IMR-90 (cell line): Measurements from ENCODE around the gene MYH6. TPM values are rescaled to one million over a fixed set of nuclear protein-coding genes. Genes with fewer than 3 reads are reported as not detected.

ENCODE experiments used
- ATAC-seq: fragments of 200-7000 bp; cut with Tn5 transposase; 2 replicates; pipeline ENCODE4 v1.9.1; 2020; ENCODE audit warnings: low read depth, mild to moderate bottlenecking, moderate library complexity
- BruUV-seq: library from RNA; stranded (reverse); fragments of 400-500 nt; replicated peaks from 2 replicates; lab custom pipeline; 2021; lab: Mats Ljungman, UMichigan
- CTCF ChIA-PET: fragments of 300-600 bp; formaldehyde crosslinking; extraction: SDS; loops from one replicate; lab custom pipeline; 2021; ENCODE audit warnings: antibody characterized with exemption; lab: Yijun Ruan, JAX
- POLR2A ChIA-PET: fragments of 300-600 bp; sonication (Branson Sonifier 250); formaldehyde crosslinking; loops from one replicate; lab custom pipeline; 2022; ENCODE audit warnings: antibody characterized with exemption; ENCODE audit not compliant: unreplicated experiment; lab: Charles Lee
- DNase-seq: peaks from one replicate; pipeline ENCODE4 v3.0.0; 2013
- H2AFZ ChIP-seq: replicated peaks from 2 replicates; pipeline ENCODE3; 2013; ENCODE audit warnings: low read length, mild to moderate bottlenecking; ENCODE audit not compliant: poor library complexity
- H2AK5ac ChIP-seq: 2 replicates; pipeline ENCODE4 v1.6.1; 2013; ENCODE audit warnings: low read depth, low read length, inconsistent platforms
- H2AK9ac ChIP-seq: replicated peaks from 2 replicates; pipeline ENCODE3; 2013; ENCODE audit warnings: mild to moderate bottlenecking, low read depth, low read length, moderate library complexity; ENCODE audit not compliant: poor library complexity
- H2BK120ac ChIP-seq: 2 replicates; pipeline ENCODE4 v1.6.1; 2013; ENCODE audit warnings: low read depth, low read length, inconsistent platforms
- H2BK15ac ChIP-seq: 3 replicates; pipeline ENCODE4 v1.6.1; 2013; ENCODE audit warnings: low read depth, low read length, inconsistent platforms
- H2BK20ac ChIP-seq: 2 replicates; pipeline ENCODE4 v1.6.1; 2013; ENCODE audit warnings: low read depth, mild to moderate bottlenecking, inconsistent platforms, low read length, moderate library complexity
- H2BK5ac ChIP-seq: 2 replicates; pipeline ENCODE4 v1.6.1; 2013; ENCODE audit warnings: mild to moderate bottlenecking, low read depth, low read length, inconsistent platforms; ENCODE audit not compliant: poor library complexity, severe bottlenecking
- H3K14ac ChIP-seq: replicated peaks from 2 replicates; pipeline ENCODE4 v1.6.1; 2013; ENCODE audit warnings: low read depth, low read length, inconsistent platforms
- H3K18ac ChIP-seq: 2 replicates; pipeline ENCODE4 v1.6.1; 2013; ENCODE audit warnings: low read depth, low read length, control low read depth
- H3K23ac ChIP-seq: 2 replicates; pipeline ENCODE4 v1.6.1; 2013; ENCODE audit warnings: low read depth, low read length, inconsistent platforms
- H3K27ac ChIP-seq: 2 replicates; pipeline ENCODE4 v1.5.1; 2013; ENCODE audit warnings: mild to moderate bottlenecking, control low read depth, low read length; ENCODE audit not compliant: insufficient read depth
- H3K27me3 ChIP-seq: 2 replicates; pipeline ENCODE4 v1.6.1; 2013; ENCODE audit warnings: low read length; ENCODE audit not compliant: control insufficient read depth, insufficient read depth
- H3K36me3 ChIP-seq: 2 replicates; pipeline ENCODE4 v1.6.1; 2013; ENCODE audit warnings: low read length, mixed read lengths; ENCODE audit not compliant: control insufficient read depth, insufficient read depth
- H3K4ac ChIP-seq: 2 replicates; pipeline ENCODE4 v1.6.1; 2013; ENCODE audit warnings: low read depth, low read length, inconsistent platforms
- H3K4me1 ChIP-seq: 2 replicates; pipeline ENCODE4 v1.6.1; 2013; ENCODE audit warnings: low read length, mixed read lengths; ENCODE audit not compliant: control insufficient read depth, insufficient read depth
- H3K4me2 ChIP-seq: 2 replicates; pipeline ENCODE4 v1.6.1; 2013; ENCODE audit warnings: low read depth, mild to moderate bottlenecking, control low read depth, low read length, moderate library complexity
- H3K4me3 ChIP-seq: 2 replicates; pipeline ENCODE4 v1.5.1; 2013; ENCODE audit warnings: low read depth, mild to moderate bottlenecking, control low read depth, low read length, moderate library complexity; ENCODE audit not compliant: insufficient read depth
- H3K56ac ChIP-seq: 2 replicates; pipeline ENCODE4 v1.6.1; 2013; ENCODE audit warnings: low read length, inconsistent platforms; ENCODE audit not compliant: insufficient read depth; ENCODE audit errors: extremely low read depth
- H3K79me1 ChIP-seq, 2 experiments: 2 replicates each; pipeline ENCODE4 v1.6.1; 2013; ENCODE audit warnings: low read length in 2 of 2, inconsistent platforms in 1 of 2, low read depth in 1 of 2
- H3K9ac ChIP-seq: 2 replicates; pipeline ENCODE4 v1.6.1; 2013; ENCODE audit warnings: low read depth, low read length, control low read depth
- H3K9me1 ChIP-seq: 2 replicates; pipeline ENCODE4 v1.6.1; 2013; ENCODE audit warnings: low read length, inconsistent platforms; ENCODE audit not compliant: insufficient read depth
- H3K9me3 ChIP-seq: 2 replicates; pipeline ENCODE4 v1.6.1; 2013; ENCODE audit warnings: low read length; ENCODE audit not compliant: control insufficient read depth, insufficient read depth
- H4K20me1 ChIP-seq: 2 replicates; pipeline ENCODE4 v1.6.1; 2013; ENCODE audit warnings: low read length, inconsistent platforms; ENCODE audit not compliant: insufficient read depth
- H4K5ac ChIP-seq: 2 replicates; pipeline ENCODE4 v1.6.1; 2013; ENCODE audit warnings: mild to moderate bottlenecking, low read depth, low read length, control low read depth
- H4K8ac ChIP-seq, 2 experiments: 2 replicates each; pipeline ENCODE4 v1.6.1; 2013; ENCODE audit warnings: low read depth in 2 of 2, low read length in 2 of 2, control low read depth in 1 of 2, inconsistent platforms in 1 of 2
- H4K91ac ChIP-seq: 2 replicates; pipeline ENCODE4 v1.6.1; 2013; ENCODE audit warnings: low read depth, low read length, inconsistent platforms; ENCODE audit not compliant: insufficient read depth
- BHLHE40 ChIP-seq: fragments of 150-350 bp; IDR thresholded peaks from 2 replicates; pipeline ENCODE4 v1.6.1; 2016; ENCODE audit warnings: mild to moderate bottlenecking, low read depth, low read length
- FOS ChIP-seq: fragments of 150-350 bp; IDR thresholded peaks from 2 replicates; pipeline ENCODE4 v1.6.1; 2016; ENCODE audit warnings: low read depth, low read length
- MAFK ChIP-seq: IDR thresholded peaks from 2 replicates; pipeline ENCODE4 v1.6.1; 2012; ENCODE audit warnings: low read depth, low read length, improper control_type of control experiment
- NFE2L2 ChIP-seq: fragments of 150-350 bp; IDR thresholded peaks from 2 replicates; pipeline ENCODE4 v1.6.1; 2016; ENCODE audit warnings: low read depth, mild to moderate bottlenecking, low read length
- RAD21 ChIP-seq: IDR thresholded peaks from 2 replicates; pipeline ENCODE4 v1.6.1; 2012; ENCODE audit warnings: low read length, improper control_type of control experiment
- RCOR1 ChIP-seq: IDR thresholded peaks from 2 replicates; pipeline ENCODE4 v1.6.1; 2012; ENCODE audit warnings: mild to moderate bottlenecking, low read length, improper control_type of control experiment; ENCODE audit not compliant: insufficient replicate concordance
- RFX5 ChIP-seq: IDR thresholded peaks from 2 replicates; pipeline ENCODE4 v1.8.0; 2012; ENCODE audit warnings: low read depth, mild to moderate bottlenecking, low read length, moderate library complexity
- SMC3 ChIP-seq: fragments of 150-350 bp; IDR thresholded peaks from 2 replicates; pipeline ENCODE4 v1.6.1; 2016; ENCODE audit warnings: low read depth, mild to moderate bottlenecking, antibody characterized with exemption, low read length, moderate library complexity
- WGBS, 2 experiments: methylation state at CpG; one replicate each; pipeline versions ENCODE4 v1.1.5 to v1.1.7; 2013; ENCODE audit warnings: missing lambda C conversion rate in 2 of 2; ENCODE audit not compliant: insufficient read length in 1 of 2; ENCODE audit errors: extremely low coverage in 2 of 2; 5-methylcytosine and 5-hydroxymethylcytosine counted together
- dilution Hi-C: fragments of 300-500 bp; cut with HindIII; formaldehyde crosslinking; loops from one replicate; pipeline ENCODE4 v1.14.3; 2018; ENCODE audit warnings: low sequenced_read_pairs; ENCODE audit not compliant: unreplicated experiment
- in situ Hi-C: fragments of 300-500 bp; cut with MboI; formaldehyde crosslinking; loops from 3 replicates; pipeline ENCODE4 v1.14.3; 2019; ENCODE audit warnings: low sequenced_read_pairs, inconsistent platforms, mixed read lengths
- intact Hi-C: fragments of 100-400 bp; cut with micrococcal nuclease; formaldehyde crosslinking; loops from 2 replicates; pipeline ENCODE4 v1.10.0; 2022
- polyA plus RNA-seq, 3 experiments: library from polyadenylated mRNA; depleted of rRNA; stranded (reverse); fragments of >200 nt; gene quantifications; 2 replicates each; pipeline ENCODE4 v1.2.3, GENCODE V29; 2012; ENCODE audit warnings: low replicate concordance in 1 of 3
- total RNA-seq: library from RNA; depleted of rRNA; stranded (reverse); fragments of >200 nt; gene quantifications from 2 replicates; pipeline ENCODE4 v1.2.3, GENCODE V29; 2012
- TF ChIP-seq, protein P1 (sequence below): fragments of 150-350 bp; IDR thresholded peaks from 2 replicates; pipeline ENCODE4 v1.6.1; 2017; ENCODE audit warnings: mild to moderate bottlenecking, antibody characterized with exemption, low read length, low read depth

MYH6 gene
- total and polyA plus RNA-seq, 2 of the 4 experiments (the other 2 are of a cell fraction), result not detected

DNA sequence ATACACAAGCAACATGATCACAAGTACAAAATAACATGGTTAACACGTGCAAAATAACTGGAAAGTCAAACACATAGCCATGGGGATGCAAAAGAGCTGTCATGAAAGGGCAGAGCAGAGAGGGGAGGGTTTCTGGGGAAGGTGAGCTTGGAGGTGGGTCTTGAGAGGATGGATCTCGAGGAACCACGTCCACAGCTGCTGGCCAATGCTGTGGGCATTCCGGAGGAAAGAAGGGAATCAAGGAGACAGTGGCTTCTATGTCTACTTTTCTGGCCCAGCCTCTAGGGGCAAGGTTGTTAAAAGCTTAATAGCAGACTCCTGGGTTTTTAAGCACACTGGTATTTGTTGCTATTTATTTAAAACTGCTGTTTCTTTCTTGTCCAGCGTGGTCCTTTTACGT is 35.8 kb upstream of the MYH6 start:
- H3K9ac ChIP-seq, result no peak overlapping the region
- H2BK20ac ChIP-seq, result no peak overlapping the region
- no peak overlapping the region for H2AFZ ChIP-seq
- intact Hi-C loops, result no loop called here
- no peak for ATAC-seq
- peaks cover 19% of the 10 kb centered on the region for H3K27me3 ChIP-seq
- DNase-seq, result no peak
- no peak overlapping the region for H3K18ac ChIP-seq
- H4K20me1 ChIP-seq, result no peaks in the 10 kb centered on the region
- no peak overlapping the region for H2BK120ac ChIP-seq
- no peak overlapping the region for H3K4me2 ChIP-seq
- H3K4ac ChIP-seq, result no peak overlapping the region
- no peaks in the 10 kb centered on the region; the same call in 1 of the 2 replicates for H3K9me1 ChIP-seq
- no CpG with 5 or more reads among the region's 6 CpGs for WGBS, 2 experiments
- dilution Hi-C loops, result no loop called here
- in situ Hi-C loops, result no loop called here
- no peaks in the 10 kb centered on the region for H3K36me3 ChIP-seq
- no peak overlapping the region for H3K56ac ChIP-seq
- H3K9me3 ChIP-seq, result no peaks in the 10 kb centered on the region
- CTCF ChIA-PET, result interaction anchor here (0.7 kb wide), 1 partner anchor 10 kb away, joined by 3 read pairs; no protein-coding TSS in a partner anchor
- no peak overlapping the region for H2BK5ac ChIP-seq
- no peak overlapping the region for H3K23ac ChIP-seq
- BruUV-seq, result no TSS peak
- POLR2A ChIA-PET, result no interaction called here
- no peaks in the 10 kb centered on the region for H3K4me1 ChIP-seq
- no peak overlapping the region for H4K91ac ChIP-seq
- H4K8ac ChIP-seq, result no peak overlapping the region
- no peak overlapping the region for H2BK15ac ChIP-seq
- TF ChIP-seq RCOR1 (no peak), SMC3 (no peak), RAD21 (no peak), MAFK (no peak), BHLHE40 (no peak), RFX5 (no peak), NFE2L2 (no peak), FOS (no peak)
- TF ChIP-seq, protein P1, sequence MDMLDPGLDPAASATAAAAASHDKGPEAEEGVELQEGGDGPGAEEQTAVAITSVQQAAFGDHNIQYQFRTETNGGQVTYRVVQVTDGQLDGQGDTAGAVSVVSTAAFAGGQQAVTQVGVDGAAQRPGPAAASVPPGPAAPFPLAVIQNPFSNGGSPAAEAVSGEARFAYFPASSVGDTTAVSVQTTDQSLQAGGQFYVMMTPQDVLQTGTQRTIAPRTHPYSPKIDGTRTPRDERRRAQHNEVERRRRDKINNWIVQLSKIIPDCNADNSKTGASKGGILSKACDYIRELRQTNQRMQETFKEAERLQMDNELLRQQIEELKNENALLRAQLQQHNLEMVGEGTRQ, result no peak
- H3K79me1 ChIP-seq, result no peaks in the 10 kb centered on the region
- H3K27ac ChIP-seq, result no peak overlapping the region
- no peak overlapping the region for H4K5ac ChIP-seq
- H3K14ac ChIP-seq, result no peak overlapping the region
- no peak overlapping the region for H2AK5ac ChIP-seq
- no peak overlapping the region for H2AK9ac ChIP-seq
- H3K4me3 ChIP-seq, result no peak overlapping the region
